NCI-H187 (cell line): ENCODE measurements around the gene CYSRT1.
"Not testable (repeated sequence)": the region's sequence is repeated elsewhere in the genome, so short reads cannot be mapped to it uniquely, and the experiment has no call there.

Experiments
- DNase-seq, 2 experiments: peaks; one replicate each; lab custom pipeline; 2025; lab: John Stamatoyannopoulos, UW

CYSRT1 gene

DNA sequence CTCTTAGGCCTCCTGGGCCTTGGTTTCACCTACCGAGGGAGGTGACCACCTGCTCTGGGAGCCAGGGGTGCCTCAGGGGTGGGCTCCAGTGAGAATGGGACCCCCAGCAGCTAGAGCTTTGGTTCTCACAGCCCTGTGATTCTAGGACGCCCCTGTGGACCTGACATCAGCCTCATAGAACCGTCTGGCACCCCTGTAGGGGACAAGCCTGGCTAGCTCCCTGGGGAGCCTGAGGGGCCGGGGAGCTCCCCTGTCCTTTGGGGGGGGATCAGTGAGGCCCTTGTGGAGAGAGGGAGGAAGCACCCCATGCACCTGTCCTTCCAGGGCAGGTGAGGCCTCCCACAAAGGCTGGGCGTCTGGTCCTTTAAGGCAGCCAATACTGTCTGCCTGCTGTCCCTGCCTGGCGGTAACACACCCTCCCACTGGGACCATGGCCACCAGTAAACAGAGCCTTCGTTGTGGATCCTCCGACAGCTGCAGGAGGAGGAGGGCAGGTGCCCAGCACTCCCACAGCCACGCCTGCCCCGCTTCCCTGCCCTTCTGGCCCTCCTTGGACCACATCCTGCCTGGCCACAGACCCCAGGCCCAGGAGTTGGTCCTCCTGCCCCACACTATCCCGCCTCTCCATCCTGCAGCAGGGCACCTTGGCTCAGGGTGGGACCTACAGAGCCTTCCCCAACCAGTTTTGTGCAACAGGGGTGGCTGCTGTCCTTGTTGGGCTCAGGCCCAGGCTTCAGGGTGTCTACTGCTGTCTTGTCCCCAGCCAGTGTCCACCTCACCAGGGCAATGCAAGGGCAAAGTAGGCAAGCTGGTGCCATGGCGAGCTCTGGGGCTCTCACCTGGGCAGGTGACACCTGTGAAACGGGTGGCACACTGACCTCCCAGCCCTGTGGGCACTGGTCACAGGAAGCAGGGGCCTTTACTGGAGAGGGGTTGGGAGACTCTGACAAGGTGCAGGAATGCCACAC, 13.1 kb downstream of the CYSRT1 start:
- no peak for DNase-seq

- DNase-seq, result not testable (repeated sequence)
Observed at GRCh38 chr9:137239541-137240200, 14.7 kb downstream of the CYSRT1 start.

DNA sequence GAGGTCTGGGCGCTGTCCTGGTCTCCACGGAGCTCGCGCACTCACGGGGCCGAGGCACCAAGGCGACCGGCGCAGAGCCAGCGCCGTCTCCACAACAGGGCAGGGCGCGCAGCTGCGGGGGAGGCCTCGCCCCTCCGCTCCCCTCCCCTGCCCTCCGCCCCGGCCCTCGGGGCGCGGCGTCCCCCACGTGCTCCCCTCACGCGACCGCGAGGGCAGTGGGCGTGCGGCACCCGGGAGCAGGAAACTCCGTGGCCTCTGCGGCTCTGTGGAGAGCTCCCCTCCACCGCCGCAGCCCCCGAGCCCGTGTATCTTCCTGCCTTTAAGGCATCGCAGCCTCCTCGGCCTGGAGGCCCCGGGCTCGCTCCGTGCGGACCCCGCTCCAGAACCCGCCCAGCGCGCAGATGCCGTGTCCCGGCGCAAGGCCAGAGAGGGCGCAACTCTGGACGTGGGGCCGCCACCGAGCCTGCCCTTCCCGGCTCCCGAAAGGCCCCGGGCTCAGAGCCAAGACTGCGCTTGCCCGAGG, 15.4 kb downstream of the CYSRT1 start:
- no peak for DNase-seq

- peak; percentile 95 to 97 for DNase-seq
Observed at GRCh38 chr9:137240841-137241489, 16.0 kb downstream of the CYSRT1 start, which contains the start of gene TUBB4B. Gene TUBB4B (plus strand): TSS chr9:137241287. CDS start chr9:137241361, 74 bp downstream.

GRCh38 chr9:137241490-137242268, 16.7 kb downstream of the CYSRT1 start:
- no peak for DNase-seq

- no peak for DNase-seq
Observed at GRCh38 chr9:137242269-137243203, 17.6 kb downstream of the CYSRT1 start.

DNA sequence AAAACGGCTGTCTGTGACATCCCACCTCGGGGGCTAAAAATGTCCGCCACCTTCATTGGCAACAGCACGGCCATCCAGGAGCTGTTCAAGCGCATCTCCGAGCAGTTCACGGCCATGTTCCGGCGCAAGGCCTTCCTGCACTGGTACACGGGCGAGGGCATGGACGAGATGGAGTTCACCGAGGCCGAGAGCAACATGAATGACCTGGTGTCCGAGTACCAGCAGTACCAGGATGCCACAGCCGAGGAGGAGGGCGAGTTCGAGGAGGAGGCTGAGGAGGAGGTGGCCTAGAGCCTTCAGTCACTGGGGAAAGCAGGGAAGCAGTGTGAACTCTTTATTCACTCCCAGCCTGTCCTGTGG, 18.3 kb downstream of the CYSRT1 start:
- DNase-seq, result not testable (repeated sequence)

DNA sequence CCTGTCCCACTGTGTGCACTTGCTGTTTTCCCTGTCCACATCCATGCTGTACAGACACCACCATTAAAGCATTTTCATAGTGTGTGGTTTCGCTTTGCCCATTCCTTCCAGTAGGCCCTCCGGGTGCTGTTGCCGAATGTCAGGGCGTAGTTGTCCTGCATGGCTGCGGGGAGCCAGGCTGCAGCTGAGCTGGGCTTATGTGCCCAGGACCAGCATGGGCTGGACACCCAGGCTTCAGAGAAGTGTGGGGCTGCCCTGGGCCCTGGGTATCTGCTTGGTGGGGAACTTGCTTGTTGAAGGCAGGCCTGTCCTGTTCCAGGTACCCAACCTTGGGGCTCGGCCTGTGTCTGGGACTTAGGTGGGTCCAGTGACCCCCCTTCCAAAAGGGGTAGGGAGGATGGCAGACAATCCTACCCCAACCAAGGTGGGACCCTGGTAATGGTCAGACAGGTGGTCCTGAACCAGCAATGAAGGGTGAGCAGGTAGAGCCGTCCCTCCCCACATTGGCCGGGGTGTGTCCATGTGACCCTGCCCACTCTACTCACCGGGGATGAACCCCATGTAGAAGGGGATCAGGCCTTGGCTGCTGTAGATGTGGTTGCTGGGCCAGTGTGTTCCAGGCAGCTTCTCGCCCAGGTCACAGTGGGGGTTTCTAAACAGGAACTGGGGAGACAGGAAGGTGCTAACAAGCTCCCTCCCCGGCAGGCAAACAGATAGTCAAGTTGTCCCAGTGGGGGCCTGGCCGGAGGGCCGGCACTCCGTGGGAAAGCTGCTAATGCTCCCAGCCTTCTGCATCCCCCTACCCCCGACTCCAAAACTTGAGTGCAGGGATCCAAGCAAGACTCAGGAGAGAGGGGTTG, 18.9 kb downstream of the CYSRT1 start:
- no peak for DNase-seq

- no peak for DNase-seq
Observed at GRCh38 chr9:137244486-137245449, 19.8 kb downstream of the CYSRT1 start.

DNA sequence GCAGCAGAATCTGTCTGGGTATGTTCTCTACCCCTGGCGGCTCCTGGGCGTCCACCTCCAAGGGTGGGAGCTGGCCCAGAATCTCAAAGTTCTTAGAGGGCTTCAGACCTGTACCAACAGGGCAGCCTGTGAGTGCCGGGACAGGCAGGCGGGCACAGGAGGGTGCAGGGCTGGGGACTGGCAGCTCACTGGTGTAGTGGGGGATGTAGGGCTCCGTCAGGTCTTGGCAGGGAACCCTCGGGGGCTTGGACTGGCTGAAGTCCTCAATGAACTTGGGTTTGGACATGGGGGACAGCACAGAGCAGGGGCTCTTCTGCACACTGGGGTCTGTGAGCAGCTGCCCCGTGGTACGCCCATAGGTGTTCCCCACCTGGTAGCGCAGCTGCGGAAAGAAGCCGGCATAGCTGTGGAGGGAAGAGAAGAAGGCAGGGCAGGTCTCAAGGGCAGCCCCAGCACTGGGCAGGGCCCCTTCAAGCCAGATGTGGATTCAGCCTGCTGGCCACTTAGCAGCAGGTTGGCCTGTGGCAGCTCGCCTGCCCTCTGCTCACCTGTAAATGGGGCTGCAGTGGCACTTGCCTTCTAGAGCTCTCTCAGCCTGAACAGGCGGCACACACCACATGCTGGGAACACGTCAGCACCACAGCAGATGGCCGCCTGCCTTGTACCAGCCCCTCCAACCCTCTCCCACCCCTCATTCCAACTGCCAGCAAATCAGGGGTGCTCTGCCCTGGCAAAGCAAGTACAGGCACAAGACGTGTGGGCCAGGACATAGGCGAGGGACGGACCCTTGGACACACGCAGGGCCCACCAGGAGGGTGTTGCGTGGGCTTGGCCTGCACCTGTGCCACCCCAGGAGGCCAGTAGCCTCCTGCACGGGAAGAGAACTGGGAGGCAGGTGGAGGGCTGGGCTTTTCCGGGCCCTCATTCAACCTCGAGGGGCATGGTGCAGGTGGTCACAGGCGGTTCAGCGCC, 20.8 kb downstream of the CYSRT1 start:
- no peak for DNase-seq

DNA sequence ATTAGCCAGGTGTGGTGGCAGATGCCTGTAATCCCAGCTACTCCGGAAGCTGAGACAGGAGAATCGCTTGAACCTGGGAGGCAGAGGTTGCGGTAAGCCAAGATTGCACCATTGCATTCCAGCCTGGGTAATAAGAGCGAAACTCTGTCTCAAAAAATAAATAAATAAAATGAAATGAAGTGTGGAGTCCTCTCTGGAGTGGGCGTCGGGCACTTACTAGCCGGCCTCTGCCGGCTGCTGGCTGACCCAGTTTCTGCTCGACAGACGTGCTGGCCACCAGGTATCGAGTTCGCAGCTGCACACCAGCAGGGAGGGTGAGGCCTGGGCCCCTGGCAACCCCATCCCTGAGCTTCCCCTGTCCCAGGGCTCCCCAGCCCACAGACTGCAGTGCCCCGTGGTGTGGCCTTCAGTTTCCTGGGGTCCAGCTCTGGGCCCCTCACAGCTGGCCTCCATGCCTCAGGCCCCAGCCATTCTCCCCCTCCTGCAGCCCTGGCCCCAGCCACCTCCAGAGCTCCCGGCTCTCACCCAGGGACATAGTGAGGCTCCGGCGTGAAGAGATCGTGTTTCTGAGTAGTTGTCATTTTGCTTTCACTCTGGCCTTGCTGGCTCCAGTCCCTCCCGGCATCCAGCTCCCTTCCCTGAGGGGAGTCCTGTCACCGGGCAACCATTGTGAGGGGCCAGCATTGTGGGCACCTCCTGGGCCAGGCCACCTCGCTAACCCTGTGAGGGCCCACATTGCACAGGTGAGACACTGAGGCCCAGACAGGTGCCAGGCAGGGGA, 22.4 kb downstream of the CYSRT1 start:
- no peak for DNase-seq

DNA sequence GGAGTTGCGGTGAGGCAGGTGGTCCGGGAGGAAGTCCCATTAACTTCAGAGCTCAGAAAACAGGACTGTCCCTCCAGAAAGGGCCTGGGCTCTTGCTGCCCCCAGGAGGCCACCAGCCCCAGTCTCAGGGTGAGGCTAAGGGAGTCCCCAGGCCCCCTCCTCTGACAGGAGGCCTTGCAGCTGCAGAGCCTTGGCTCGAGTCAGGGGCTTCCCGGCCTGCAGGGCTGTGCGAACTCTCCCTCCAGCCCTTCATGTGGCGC, 22.9 kb downstream of the CYSRT1 start:
- DNase-seq, result no peak

GRCh38 chr9:137250329-137251193, 25.6 kb downstream of the CYSRT1 start:
- DNase-seq, result no peak

- DNase-seq, result no peak
Observed at GRCh38 chr9:137251194-137251461, 26.2 kb downstream of the CYSRT1 start, which contains the start of gene STPG3. Gene STPG3 (plus strand): TSS chr9:137251286. CDS start chr9:137251287, 1 bp downstream.

DNA sequence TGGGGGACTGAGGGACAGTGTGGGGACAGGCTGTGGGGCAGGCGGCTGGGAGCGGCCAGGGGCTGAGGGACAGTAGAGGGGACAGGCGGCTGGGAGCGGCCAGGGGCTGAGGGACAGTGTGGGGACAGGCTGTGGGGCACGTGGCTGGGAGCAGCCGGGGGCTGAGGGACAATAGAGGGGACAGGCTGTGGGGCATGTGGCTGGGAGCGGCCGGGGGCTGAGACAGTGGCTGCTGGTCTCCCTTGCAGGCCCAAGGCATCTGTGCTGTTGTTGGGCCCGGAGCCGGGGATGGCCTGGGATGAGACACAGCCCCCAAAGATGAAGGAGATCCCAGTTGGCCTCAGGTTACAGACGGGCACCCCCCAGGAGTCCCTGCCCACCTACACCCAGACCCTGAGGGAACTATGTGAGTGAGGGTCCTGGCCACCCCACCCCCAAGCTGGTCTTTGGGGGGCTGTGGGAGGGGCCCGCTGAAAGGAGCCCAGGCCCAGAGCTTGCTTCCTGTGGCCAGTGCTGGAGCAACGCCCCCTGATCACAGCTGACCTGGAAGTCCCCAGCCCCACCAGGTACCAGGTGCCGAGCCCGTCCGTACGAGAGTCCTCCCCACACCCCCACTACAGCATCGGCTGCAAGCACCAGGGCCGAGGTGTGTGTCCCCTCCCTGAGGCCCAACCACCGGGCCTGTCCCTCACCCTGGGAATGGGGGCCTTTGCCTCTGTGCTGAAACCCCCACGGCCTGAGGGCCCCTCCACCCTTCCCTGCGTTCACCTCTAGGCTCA, 26.7 kb downstream of the CYSRT1 start:
- no peak for DNase-seq
